Raji (cell line): Measurements from ENCODE around the gene SLC12A5.

ENCODE experiments used
- POLR2A ChIP-seq: IDR thresholded peaks from 2 replicates; pipeline ENCODE4 v1.6.1; 2011; ENCODE audit warnings: low read depth, low read length, control low read depth; ENCODE audit not compliant: insufficient read depth

The SLC12A5 gene

GRCh38 chr20:46028772-46029371 is at the start of gene SLC12A5:
Gene SLC12A5, plus strand, starts transcription at chr20:46029215. Its CDS starts 130 bp downstream, at chr20:46029345.
- no peak for TF ChIP-seq POLR2A

DNA sequence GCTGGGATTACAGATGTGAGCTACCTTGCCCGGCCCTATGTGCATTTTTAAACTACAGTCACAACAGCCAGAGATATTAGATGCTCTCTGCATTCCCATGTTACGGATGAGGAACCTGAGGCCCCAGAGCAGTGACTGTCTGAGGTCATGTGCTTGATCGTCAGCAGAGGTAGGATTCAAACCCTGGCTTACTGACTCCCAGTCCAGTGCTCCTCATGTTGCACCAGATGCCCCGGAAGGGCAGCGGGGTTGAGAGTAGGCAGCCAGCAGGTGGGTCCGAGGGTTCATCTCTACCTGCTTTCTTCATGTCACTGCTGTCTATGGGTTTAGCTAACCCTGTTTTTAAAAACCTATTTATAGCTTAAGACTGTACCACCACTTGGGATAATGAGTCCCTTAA is 47.8 kb upstream of the SLC12A5 start:
- no peak for TF ChIP-seq POLR2A

GRCh38 chr20:45983279-45983743 is 45.7 kb upstream of the SLC12A5 start:
- TF ChIP-seq POLR2A, result no peak

GRCh38 chr20:45985573-45985972 is 43.4 kb upstream of the SLC12A5 start:
- no peak for TF ChIP-seq POLR2A

DNA sequence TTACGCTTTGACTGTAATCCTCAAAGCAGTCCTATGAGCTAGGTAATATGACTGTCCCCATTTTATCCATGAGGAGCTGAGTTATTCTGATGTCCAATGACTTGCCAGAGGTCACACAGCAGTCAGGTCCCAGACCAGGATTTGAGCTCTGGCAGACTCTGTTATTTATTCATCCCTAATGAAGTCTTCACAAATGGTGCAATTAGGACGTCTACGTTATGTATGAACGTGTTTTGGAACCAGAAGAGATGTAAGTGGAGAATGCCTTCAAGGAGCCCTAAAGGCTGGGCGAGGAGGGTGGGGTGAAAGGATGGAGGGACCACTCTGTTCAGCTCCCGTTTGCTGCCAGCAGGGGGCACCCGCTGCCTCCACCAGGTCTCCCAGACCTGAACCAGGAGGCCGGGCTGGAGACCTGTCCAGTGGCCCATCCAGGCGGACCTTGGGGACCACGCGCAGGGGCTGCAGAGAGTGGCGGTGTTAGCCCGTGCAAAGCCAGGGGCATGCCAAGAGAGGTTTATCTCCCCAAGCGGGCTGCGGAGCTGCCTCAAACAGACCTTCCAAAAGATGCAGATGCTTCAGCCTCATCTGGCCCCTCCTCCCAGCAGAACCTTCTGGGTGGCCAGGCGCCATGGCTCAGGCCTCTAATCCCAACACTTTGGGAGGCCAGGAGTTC is 41.8 kb upstream of the SLC12A5 start:
- TF ChIP-seq POLR2A, result no peak

GRCh38 chr20:45991616-45992015 is 37.4 kb upstream of the SLC12A5 start:
- TF ChIP-seq POLR2A, result no peak

DNA sequence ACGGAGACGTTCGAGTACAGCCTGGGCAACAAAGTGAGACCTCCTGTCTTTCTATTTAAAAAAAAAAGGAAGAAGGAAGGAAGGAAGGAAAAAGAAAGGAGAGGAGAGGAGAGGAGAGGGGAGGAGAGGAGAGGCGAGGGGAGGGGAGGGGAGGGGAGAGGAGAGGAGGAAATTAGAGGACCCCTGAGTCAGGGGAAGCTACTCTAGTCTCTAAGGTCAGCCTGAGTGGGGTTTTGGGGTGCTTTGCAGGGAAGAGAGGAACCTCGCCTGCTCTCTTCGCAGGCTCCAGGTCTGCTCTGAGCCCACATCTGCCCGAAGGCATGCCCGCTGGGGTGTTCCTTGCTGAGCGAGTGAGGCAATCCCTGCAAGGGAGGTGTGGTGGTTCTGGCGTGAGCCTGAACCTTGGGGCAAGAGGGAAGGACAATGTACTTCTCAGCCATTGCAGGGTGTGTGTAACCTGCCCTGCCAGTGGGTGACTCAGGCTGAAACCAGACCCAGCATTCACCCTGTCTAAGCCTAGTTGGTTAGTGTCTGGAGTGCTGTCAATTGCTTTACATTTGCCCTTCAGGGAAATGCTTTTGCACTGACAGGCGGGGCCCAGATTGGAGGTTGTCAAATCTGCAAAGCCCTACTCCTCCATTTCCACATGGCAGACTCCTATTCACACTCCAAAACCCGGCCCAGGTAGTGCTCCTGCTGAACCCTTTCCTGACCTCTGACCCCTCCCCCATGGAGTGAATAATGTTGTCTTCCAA is 35.6 kb upstream of the SLC12A5 start:
- no peak for TF ChIP-seq POLR2A

DNA sequence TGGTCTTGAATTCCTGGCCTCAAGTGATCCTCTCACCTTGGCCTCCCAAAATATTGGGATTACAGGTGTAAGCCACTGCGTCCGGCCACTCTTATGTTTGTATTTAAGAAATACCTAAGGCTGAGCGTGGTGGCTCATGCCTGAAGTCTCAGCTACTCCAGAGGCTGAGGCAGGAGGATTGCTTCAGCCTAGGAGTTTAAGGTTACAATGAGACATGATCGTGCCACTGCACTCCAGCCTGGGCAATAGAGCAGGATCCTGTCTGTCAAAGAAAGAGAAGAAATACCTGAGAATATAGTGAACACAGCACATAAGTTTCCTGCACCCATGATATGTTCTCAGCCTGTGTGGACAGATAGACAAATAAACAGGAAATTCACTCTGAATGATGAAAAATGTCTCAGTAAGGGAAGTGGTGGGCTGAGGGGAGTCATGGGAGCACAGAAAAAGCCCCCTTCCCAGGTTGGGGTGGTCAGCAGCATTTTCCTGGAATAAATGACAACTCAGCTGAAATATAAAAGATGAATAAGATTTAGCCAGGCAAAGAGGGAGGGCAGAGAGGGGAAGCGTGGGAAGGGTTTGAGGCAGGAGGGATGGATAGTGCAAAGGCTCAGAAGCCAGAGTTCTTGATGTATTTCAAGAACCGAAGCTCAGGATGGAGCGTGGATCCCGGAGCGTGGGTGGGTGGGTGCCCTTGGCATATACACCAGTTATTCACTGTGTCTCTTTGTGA is 34.1 kb upstream of the SLC12A5 start:
- no peak for TF ChIP-seq POLR2A

DNA sequence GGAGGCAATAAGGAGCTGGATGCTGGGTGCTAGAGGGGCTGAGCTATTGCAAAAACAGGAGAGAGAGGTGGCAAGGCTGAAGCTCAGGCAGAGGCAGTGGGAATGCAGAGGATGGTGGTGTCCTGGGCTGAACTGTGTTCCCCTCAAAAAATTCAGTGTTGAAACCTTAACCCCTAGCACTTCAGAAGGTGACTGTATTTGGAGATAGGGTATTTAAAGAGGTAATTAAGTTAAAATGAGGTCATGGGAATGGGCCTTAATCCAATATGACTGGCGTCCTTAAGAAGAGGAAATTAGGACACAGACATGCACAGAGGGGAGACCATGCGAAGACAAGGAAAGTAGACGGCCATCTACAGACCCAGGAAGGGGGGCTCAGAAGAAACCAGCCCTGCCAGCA is 31.8 kb upstream of the SLC12A5 start:
- TF ChIP-seq POLR2A, result no peak

DNA sequence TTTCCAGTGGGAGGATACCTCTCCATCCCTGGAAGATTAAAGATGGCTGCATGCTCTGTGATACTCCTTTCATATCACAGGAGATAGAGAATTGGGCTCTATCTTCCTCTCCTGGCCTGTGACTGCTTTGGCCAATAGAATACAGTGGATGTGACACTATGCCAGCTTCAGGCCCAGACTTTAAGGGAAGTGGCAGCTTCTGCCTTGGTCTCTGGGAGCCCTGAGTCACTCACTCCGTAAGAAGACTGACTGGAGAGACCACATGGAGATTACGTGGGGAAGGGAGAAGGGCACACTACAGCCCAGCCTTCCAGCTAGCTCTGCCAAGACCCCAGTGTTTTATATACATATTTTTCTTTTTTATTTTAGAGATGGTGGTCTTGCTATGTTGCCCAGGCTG is 30.7 kb upstream of the SLC12A5 start:
- no peak for TF ChIP-seq POLR2A

GRCh38 chr20:45998761-45999160 is 30.3 kb upstream of the SLC12A5 start:
- no peak for TF ChIP-seq POLR2A

GRCh38 chr20:45999557-46000261 is 29.3 kb upstream of the SLC12A5 start:
- no peak for TF ChIP-seq POLR2A

- no peak for TF ChIP-seq POLR2A
Measured at GRCh38 chr20:46000262-46000996, 28.6 kb upstream of the SLC12A5 start.

DNA sequence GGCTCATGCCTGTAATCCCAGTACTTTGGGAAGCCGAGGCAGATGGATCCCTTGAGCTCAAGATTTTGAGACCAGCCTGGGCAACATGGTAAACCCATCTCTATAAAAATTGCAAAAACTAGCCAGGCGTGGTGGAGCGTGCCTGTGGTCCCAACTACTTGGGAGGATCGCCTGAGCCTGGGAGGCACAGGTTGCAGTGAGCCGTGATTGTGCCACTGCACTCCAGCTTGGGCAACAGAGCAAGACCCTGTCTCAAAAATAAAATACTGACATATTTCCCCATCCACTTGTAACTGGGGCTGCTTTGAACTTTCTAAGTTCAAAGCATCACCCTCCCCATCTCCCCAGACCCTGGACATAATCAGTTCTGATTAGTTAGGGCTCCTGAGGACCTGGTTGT is 27.5 kb upstream of the SLC12A5 start:
- TF ChIP-seq POLR2A, result no peak
